ENCODE data around the gene PRKN. TPM values are rescaled to one million over a fixed set of nuclear protein-coding genes. Genes with fewer than 3 reads are reported as not detected.

Gene PRKN
- polyA plus RNA-seq, 1 experiment, result 0.71 TPM

- Histone ChIP-seq H3K4me3 (ENCODE audit: low read depth, low read length) (no peak overlapping the region), H3K36me3 (ENCODE audit: control insufficient read depth, insufficient read depth, low read length) (no peaks in the 10 kb centered on the region), H3K27me3 (ENCODE audit: control insufficient read depth, insufficient read depth, low read length) (no peaks in the 10 kb centered on the region)
- TF ChIP-seq CTCF (IDR thresholded peaks at IDR 0.05; ENCODE audit: insufficient read depth, low read depth, low read length), result no peak
- POLR2A ChIA-PET, result no interaction called here
- DNase-seq (ENCODE audit: low read depth), result no peak
- CTCF ChIA-PET, result interaction anchor here (0.7 kb wide), 1 partner anchor 1810 kb away, joined by 3 read pairs; no protein-coding TSS in a partner anchor
These were observed 4.9 kb downstream of the PRKN start for GRCh38 chr6:162722633-162723032.

GRCh38 chr6:162722226-162722625 lies 5.3 kb downstream of the PRKN start:
- POLR2A ChIA-PET, result no interaction called here
- no peak for TF ChIP-seq CTCF (IDR thresholded peaks at IDR 0.05; ENCODE audit: insufficient read depth, low read depth, low read length)

GRCh38 chr6:162721404-162721687 lies 6.2 kb downstream of the PRKN start:
- H3K36me3 ChIP-seq (ENCODE audit: control insufficient read depth, insufficient read depth, low read length), result no peaks in the 10 kb centered on the region
- H3K27me3 ChIP-seq (ENCODE audit: control insufficient read depth, insufficient read depth, low read length), result no peaks in the 10 kb centered on the region
- no peak for DNase-seq (ENCODE audit: low read depth)
- TF ChIP-seq CTCF (IDR thresholded peaks at IDR 0.05; ENCODE audit: insufficient read depth, low read depth, low read length), result no peak
- ChIA-PET POLR2A (no interaction called here), CTCF (interaction anchor here (0.6 to 1.1 kb wide), 2 partner anchors 55 to 94 kb away, joined by 3 to 7 read pairs; no protein-coding TSS in a partner anchor)
- H3K4me3 ChIP-seq (ENCODE audit: low read depth, low read length), result no peak overlapping the region

More at GRCh38 chr6:162722226-162722625, 5.3 kb downstream of the PRKN start:
- Histone ChIP-seq H3K36me3 (ENCODE audit: control insufficient read depth, insufficient read depth, low read length) (no peaks in the 10 kb centered on the region), H3K27me3 (ENCODE audit: control insufficient read depth, insufficient read depth, low read length) (no peaks in the 10 kb centered on the region), H3K4me3 (ENCODE audit: low read depth, low read length) (no peak overlapping the region)
- DNase-seq (ENCODE audit: low read depth), result no peak
- CTCF ChIA-PET, result interaction anchor here (0.7 kb wide), 1 partner anchor 1810 kb away, joined by 3 read pairs; no protein-coding TSS in a partner anchor

GRCh38 chr6:162719528-162719927 lies 8.0 kb downstream of the PRKN start:
- no peak for DNase-seq (ENCODE audit: low read depth)
- no peak for TF ChIP-seq CTCF (IDR thresholded peaks at IDR 0.05; ENCODE audit: insufficient read depth, low read depth, low read length)
- H3K27me3 ChIP-seq (ENCODE audit: control insufficient read depth, insufficient read depth, low read length), result no peaks in the 10 kb centered on the region
- no peaks in the 10 kb centered on the region for H3K36me3 ChIP-seq (ENCODE audit: control insufficient read depth, insufficient read depth, low read length)
- CTCF ChIA-PET, result interaction anchor here (0.7 kb wide), 1 partner anchor 1320 kb away, joined by 5 read pairs; no protein-coding TSS in a partner anchor
- H3K4me3 ChIP-seq (ENCODE audit: low read depth, low read length), result no peak overlapping the region
- POLR2A ChIA-PET, result no interaction called here

- Histone ChIP-seq H3K27me3 (ENCODE audit: control insufficient read depth, insufficient read depth, low read length) (no peaks in the 10 kb centered on the region), H3K36me3 (ENCODE audit: control insufficient read depth, insufficient read depth, low read length) (no peaks in the 10 kb centered on the region), H3K4me3 (ENCODE audit: low read depth, low read length) (no peak overlapping the region)
- DNase-seq (ENCODE audit: low read depth), result no peak
- CTCF ChIA-PET, result no interaction called here
- POLR2A ChIA-PET, result no interaction called here
- no peak for TF ChIP-seq CTCF (IDR thresholded peaks at IDR 0.05; ENCODE audit: insufficient read depth, low read depth, low read length)
These were observed 12.0 kb downstream of the PRKN start for GRCh38 chr6:162715601-162716000.
